ENCODE results near the gene FGF3. TPM values are rescaled to one million over a fixed set of nuclear protein-coding genes. Genes with fewer than 3 reads are reported as not detected.

Gene FGF3
- total RNA-seq, 3 donors from 2014 or later = not detected

- Histone ChIP-seq H3K36me3 (no peaks in the 10 kb centered on the region), H3K27me3 (peaks cover 0 to 27% of the 10 kb centered on the region in 2 donors), H3K4me3 (no peak overlapping the region), H3K9me3 (no peaks in the 10 kb centered on the region), H3K4me1 (no peaks in the 10 kb centered on the region), H3K27ac (no peak overlapping the region)
- no peak for DNase-seq (ENCODE audit: low spot score in 2 of 2)
- intact Hi-C loops (cut with DNase I; ENCODE audit: low total_unique reads) = no loop called here
- TF ChIP-seq POLR2AphosphoS5 (IDR thresholded peaks at IDR 0.05) (no peak), POLR2A (IDR thresholded peaks at IDR 0.05) (no peak), CTCF (IDR thresholded peaks at IDR 0.05) (no peak)
Measured at GRCh38 chr11:69859275-69859934, 40.2 kb upstream of the FGF3 start.

GRCh38 chr11:69855421-69855820 is 36.2 kb upstream of the FGF3 start:
- H3K9me3 ChIP-seq = peaks cover 0 to 17% of the 10 kb centered on the region in 2 donors
- TF ChIP-seq CTCF (IDR thresholded peaks at IDR 0.05) (no peak), POLR2AphosphoS5 (IDR thresholded peaks at IDR 0.05) (no peak), POLR2A (IDR thresholded peaks at IDR 0.05) (no peak)
- H3K4me3 ChIP-seq = no peak overlapping the region
- no peak for DNase-seq (ENCODE audit: low spot score in 2 of 2)
- H3K27me3 ChIP-seq = peaks cover 0 to 20% of the 10 kb centered on the region in 2 donors
- H3K27ac ChIP-seq = no peak overlapping the region
- H3K36me3 ChIP-seq = no peaks in the 10 kb centered on the region
- no peaks in the 10 kb centered on the region for H3K4me1 ChIP-seq
- intact Hi-C loops (cut with DNase I; ENCODE audit: low total_unique reads) = no loop called here

GRCh38 chr11:69854713-69855112 is 35.5 kb upstream of the FGF3 start:
- peaks cover 0 to 17% of the 10 kb centered on the region in 2 donors for H3K9me3 ChIP-seq
- no peak for DNase-seq (ENCODE audit: low spot score in 2 of 2)
- H3K36me3 ChIP-seq = no peaks in the 10 kb centered on the region
- TF ChIP-seq POLR2A (IDR thresholded peaks at IDR 0.05) = no peak
- TF ChIP-seq POLR2AphosphoS5 (IDR thresholded peaks at IDR 0.05) = no peak
- TF ChIP-seq CTCF (IDR thresholded peaks at IDR 0.05) = no peak
- intact Hi-C loops (cut with DNase I; ENCODE audit: low total_unique reads) = no loop called here
- no peak overlapping the region for H3K4me3 ChIP-seq
- H3K4me1 ChIP-seq = no peaks in the 10 kb centered on the region
- H3K27ac ChIP-seq = no peak overlapping the region
- peaks cover 0 to 20% of the 10 kb centered on the region in 2 donors for H3K27me3 ChIP-seq

GRCh38 chr11:69852056-69852455 is 32.8 kb upstream of the FGF3 start:
- intact Hi-C loops (cut with DNase I; ENCODE audit: low total_unique reads) = no loop called here
- Histone ChIP-seq H3K27ac (no peak overlapping the region), H3K4me3 (no peak overlapping the region), H3K27me3 (peaks cover 0 to 20% of the 10 kb centered on the region in 2 donors), H3K4me1 (no peaks in the 10 kb centered on the region), H3K9me3 (peaks cover 0 to 21% of the 10 kb centered on the region in 2 donors), H3K36me3 (no peaks in the 10 kb centered on the region)
- TF ChIP-seq CTCF (IDR thresholded peaks at IDR 0.05) (no peak), POLR2A (IDR thresholded peaks at IDR 0.05) (no peak), POLR2AphosphoS5 (IDR thresholded peaks at IDR 0.05) (no peak)
- no peak for DNase-seq (ENCODE audit: low spot score in 2 of 2)

- Histone ChIP-seq H3K4me1 (no peaks in the 10 kb centered on the region), H3K36me3 (no peaks in the 10 kb centered on the region), H3K4me3 (no peak overlapping the region), H3K9me3 (peaks cover 0 to 19% of the 10 kb centered on the region in 2 donors), H3K27ac (no peak overlapping the region), H3K27me3 (peaks cover 0 to 14% of the 10 kb centered on the region in 2 donors)
- no peak for DNase-seq (ENCODE audit: low spot score in 2 of 2)
- intact Hi-C loops (cut with DNase I; ENCODE audit: low total_unique reads) = no loop called here
- TF ChIP-seq POLR2A (IDR thresholded peaks at IDR 0.05) (no peak), POLR2AphosphoS5 (IDR thresholded peaks at IDR 0.05) (no peak), CTCF (IDR thresholded peaks at IDR 0.05) (no peak)
Measured at GRCh38 chr11:69848201-69848600, 29.0 kb upstream of the FGF3 start.
